Lower leg skin (tissue), 3 donors: ENCODE measurements around the gene TSPEAR.

ENCODE experiments used
- CTCF ChIP-seq, 3 donors: fragments of 450-650 bp; IDR thresholded peaks; one replicate each; pipeline ENCODE4 v1.5.1; 2016; ENCODE audit warnings: antibody characterized with exemption in 3 of 3, mild to moderate bottlenecking in 3 of 3, moderate library complexity in 2 of 3
- POLR2A ChIP-seq, 2 donors: fragments of 450-650 bp; IDR thresholded peaks; one replicate each; pipeline ENCODE4 v1.6.1; 2016 to 2017; ENCODE audit warnings: antibody characterized with exemption in 2 of 2, mild to moderate bottlenecking in 1 of 2, moderate library complexity in 1 of 2

DNA sequence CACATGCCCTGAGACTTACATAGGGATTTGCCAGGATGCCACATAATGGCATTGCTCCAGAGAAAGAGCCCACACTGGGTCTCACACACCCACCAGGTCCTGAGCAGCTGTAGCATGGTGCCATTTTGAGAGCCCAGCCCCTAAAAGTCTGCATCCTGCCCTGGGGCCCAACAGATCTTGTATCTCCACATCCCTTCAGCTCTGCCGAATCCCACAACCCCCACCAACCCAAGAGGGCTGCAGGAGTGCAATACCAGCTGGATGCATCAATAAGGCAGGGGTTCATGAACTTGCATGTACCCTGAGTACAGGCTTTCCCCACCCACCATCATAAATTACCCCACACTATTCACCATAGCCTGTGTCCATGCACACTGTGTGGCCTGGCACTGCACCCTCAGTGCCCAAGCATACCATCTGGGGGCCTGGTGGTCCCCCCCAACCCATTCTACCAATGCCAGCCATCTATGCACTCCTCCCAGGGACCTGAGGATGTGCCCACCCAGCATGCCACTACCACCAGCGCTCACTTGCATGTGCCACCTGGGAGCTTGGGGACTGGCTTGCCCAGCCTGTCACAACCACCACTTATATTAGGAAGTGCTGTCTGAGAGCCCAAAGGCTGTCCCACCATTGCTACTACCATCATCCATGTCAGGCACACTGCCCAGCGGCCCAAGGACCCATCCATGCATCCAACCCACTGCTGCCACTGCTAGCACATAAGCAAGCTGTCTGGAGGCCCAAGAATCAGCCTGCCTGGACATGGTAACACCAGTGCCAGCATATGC is 40.5 kb downstream of the TSPEAR start:
- no peak for TF ChIP-seq POLR2A (IDR thresholded peaks at IDR 0.05)
- TF ChIP-seq CTCF (IDR thresholded peaks at IDR 0.05) = no peak
